ENCODE results near the gene BST1.

Gene BST1

DNA sequence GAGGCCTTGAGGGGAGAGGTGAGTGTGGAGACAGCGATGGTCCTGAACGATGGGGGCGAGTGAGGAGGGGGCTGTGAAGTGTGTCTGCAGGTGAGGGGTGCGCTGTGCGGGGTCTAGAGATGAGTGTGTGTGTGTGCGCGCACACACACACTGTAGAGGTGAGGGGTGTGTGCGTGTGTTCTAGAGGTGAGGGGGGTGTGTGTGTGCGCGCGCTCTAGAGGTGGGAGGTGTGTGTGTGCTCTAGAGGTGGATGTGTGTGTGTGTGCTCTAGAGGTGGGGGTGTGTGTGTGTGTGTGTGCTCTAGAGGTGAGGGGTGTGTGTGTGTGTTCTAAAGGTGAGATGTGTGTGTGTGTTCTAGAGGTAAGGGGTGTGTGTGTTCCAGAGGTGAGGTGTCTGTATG lies 574 bp downstream of the BST1 start:
- no peak for DNase-seq (ENCODE audit: low spot score)
- in situ Hi-C loops (cut with MboI; ENCODE audit: low sequenced_read_pairs, unreplicated experiment), result no loop called here
- TF ChIP-seq CTCF (IDR thresholded peaks at IDR 0.05; ENCODE audit: borderline replicate concordance, control extremely low read depth, extremely low read depth, insufficient read depth, missing control alignments), result no peak

DNA sequence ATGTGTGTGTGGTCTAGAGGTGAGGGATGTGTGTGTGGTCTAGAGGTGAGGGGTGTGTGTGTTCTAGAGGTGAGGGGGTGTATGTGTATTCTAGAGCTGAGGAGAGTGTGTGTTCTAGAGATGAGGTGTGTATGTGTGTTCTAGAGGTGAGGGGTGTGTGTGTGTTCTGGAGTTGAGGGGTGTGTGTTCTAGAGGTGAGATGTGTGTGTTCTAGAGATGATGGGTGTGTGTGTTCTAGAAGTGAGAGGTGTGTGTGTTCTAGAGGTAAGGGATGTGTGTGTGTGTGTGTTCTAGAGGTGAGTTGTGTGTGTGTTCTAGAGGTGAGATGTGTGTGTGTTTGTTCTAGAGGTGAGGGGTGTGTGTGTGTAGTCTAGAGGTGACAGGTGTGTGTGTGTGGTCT lies 1.3 kb downstream of the BST1 start:
- DNase-seq (ENCODE audit: low spot score), result no peak
- in situ Hi-C loops (cut with MboI; ENCODE audit: low sequenced_read_pairs, unreplicated experiment), result no loop called here
- TF ChIP-seq CTCF (IDR thresholded peaks at IDR 0.05; ENCODE audit: borderline replicate concordance, control extremely low read depth, extremely low read depth, insufficient read depth, missing control alignments), result no peak

GRCh38 chr4:15706646-15707362 lies 3.9 kb downstream of the BST1 start:
- TF ChIP-seq CTCF (IDR thresholded peaks at IDR 0.05; ENCODE audit: borderline replicate concordance, control extremely low read depth, extremely low read depth, insufficient read depth, missing control alignments), result no peak
- in situ Hi-C loops (cut with MboI; ENCODE audit: low sequenced_read_pairs, unreplicated experiment), result no loop called here
- DNase-seq (ENCODE audit: low spot score), result no peak

DNA sequence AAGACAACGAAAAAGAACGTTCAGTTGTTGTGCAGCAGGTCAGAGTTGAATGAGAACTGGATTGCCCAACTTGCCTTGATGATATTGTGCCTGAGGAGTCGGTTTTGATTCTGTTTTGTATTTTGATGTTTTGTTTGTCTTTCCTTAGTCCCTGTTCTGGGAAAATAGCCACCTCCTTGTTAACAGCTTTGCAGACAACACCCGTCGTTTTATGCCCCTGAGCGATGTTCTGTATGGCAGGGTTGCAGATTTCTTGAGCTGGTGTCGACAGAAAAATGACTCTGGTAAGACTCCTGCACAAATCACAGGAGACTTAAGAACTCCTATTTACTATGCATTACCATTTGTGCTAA lies 4.5 kb downstream of the BST1 start:
- DNase-seq (ENCODE audit: low spot score), result no peak
- TF ChIP-seq CTCF (IDR thresholded peaks at IDR 0.05; ENCODE audit: borderline replicate concordance, control extremely low read depth, extremely low read depth, insufficient read depth, missing control alignments), result no peak
- in situ Hi-C loops (cut with MboI; ENCODE audit: low sequenced_read_pairs, unreplicated experiment), result no loop called here

GRCh38 chr4:15711762-15712161 lies 8.9 kb downstream of the BST1 start:
- no peak for DNase-seq (ENCODE audit: low spot score)
- in situ Hi-C loops (cut with MboI; ENCODE audit: low sequenced_read_pairs, unreplicated experiment), result no loop called here
- TF ChIP-seq CTCF (IDR thresholded peaks at IDR 0.05; ENCODE audit: borderline replicate concordance, control extremely low read depth, extremely low read depth, insufficient read depth, missing control alignments), result no peak

DNA sequence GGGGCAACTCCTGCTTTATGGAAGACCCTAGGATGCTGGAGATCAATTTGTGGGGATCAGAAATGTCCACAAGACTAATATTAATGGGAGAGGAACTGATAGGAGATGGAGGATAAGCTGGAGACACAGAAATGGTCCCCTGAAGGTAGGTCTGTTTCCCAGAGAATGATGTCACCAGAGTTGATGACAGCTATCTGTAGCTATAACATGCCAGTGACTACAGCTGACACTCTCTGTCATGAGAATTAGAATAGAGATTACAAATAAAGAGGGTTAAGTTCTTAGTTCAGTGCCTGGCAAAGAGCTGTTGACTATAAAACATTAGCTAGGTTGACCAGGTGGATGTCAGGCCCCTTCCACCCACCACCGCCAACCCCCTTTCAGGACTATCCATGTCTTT lies 9.3 kb downstream of the BST1 start:
- TF ChIP-seq CTCF (IDR thresholded peaks at IDR 0.05; ENCODE audit: borderline replicate concordance, control extremely low read depth, extremely low read depth, insufficient read depth, missing control alignments), result no peak
- in situ Hi-C loops (cut with MboI; ENCODE audit: low sequenced_read_pairs, unreplicated experiment), result no loop called here
- no peak for DNase-seq (ENCODE audit: low spot score)
